ENCODE results near the gene POFUT2. TPM values are rescaled to one million over a fixed set of nuclear protein-coding genes. Genes with fewer than 3 reads are reported as not detected.

POFUT2 gene, protein sequence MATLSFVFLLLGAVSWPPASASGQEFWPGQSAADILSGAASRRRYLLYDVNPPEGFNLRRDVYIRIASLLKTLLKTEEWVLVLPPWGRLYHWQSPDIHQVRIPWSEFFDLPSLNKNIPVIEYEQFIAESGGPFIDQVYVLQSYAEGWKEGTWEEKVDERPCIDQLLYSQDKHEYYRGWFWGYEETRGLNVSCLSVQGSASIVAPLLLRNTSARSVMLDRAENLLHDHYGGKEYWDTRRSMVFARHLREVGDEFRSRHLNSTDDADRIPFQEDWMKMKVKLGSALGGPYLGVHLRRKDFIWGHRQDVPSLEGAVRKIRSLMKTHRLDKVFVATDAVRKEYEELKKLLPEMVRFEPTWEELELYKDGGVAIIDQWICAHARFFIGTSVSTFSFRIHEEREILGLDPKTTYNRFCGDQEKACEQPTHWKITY
- 25.4 and 41.7 TPM in 2 replicates for polyA plus RNA-seq
- polyA minus RNA-seq, result 16.1 and 24.3 TPM in 2 replicates

DNA sequence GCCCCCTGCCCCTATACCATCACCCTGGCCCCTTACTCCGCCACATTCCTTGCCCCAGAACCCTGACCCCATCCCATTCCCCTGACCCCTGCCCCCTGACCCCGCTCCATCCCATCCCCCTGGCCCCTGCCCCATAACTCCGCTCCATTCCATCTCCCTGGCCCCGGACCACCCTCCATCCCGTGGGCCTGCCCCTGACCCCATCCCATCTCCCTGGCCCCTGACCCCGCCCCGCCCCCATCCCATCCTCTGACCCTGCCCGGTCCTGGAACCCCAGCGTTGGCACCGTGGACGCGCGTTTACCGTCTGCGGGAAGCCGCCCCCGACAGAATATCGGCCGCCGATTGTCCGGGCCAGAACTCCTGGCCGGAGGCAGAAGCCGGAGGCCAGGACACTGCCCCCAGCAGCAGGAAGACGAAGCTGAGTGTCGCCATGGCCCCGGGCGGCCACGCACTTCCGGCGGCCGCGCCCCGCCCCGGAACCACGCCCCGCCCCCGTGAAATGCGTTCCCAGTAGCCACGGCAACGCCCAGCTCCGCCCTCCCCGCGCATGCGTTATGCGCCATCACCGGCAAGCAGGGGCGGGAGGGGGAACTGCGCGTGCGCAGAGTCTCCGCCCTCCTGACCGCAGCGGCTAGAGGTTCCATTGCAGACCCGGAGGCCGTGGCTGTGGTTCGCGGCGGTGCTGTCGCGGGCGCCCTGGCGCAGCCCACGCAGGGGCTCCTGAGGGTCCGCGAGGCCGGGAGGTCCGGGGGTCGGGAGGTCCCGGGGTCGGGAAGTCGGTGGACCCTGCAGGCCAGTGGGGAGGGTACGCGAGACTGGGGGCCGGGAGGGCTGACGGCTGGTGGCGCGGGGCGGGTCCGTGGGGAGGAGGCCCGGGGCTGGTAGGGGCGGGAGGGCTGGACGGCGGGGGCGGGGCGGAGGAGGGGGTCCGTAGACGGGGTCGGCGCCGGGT, at the start of gene POFUT2:
Gene POFUT2, minus strand, starts transcription at position 458 of the 954 bp plus-strand sequence. Its CDS starts 24 bp downstream, at position 434.
- Histone ChIP-seq H3K27ac (ENCODE audit: low read length) (peak within 1 kb of the TSS; percentile 81), H4K20me1 (ENCODE audit: insufficient read depth) (no peaks in the 10 kb centered on the region), H3K36me3 (ENCODE audit: insufficient read depth, low read length) (no peaks in the 10 kb centered on the region), H3K79me2 (replicated peaks; ENCODE audit: insufficient read depth, low read length) (peaks cover 7% of the 10 kb centered on the region), H3K9me3 (ENCODE audit: low read length) (no peaks in the 10 kb centered on the region), H3K4me2 (ENCODE audit: low read length) (peak within 1 kb of the TSS; percentile 75), H3F3A (ENCODE audit: insufficient read depth, low read length, poor library complexity, severe bottlenecking) (no peaks in the 10 kb centered on the region), H3K9me2 (ENCODE audit: insufficient read depth, low read length) (no peaks in the 10 kb centered on the region), H3K27me3 (ENCODE audit: insufficient read depth, low read depth, low read length) (no peaks in the 10 kb centered on the region), H3K9ac (ENCODE audit: low read length) (peak within 1 kb of the TSS; percentile 85), H3K4me3 (ENCODE audit: low read length) (peak within 1 kb of the TSS; percentile 84), H2AFZ (ENCODE audit: low read depth, low read length) (peak within 1 kb of the TSS; percentile 68)
- TF ChIP-seq RAD21 (conservative IDR thresholded peaks at IDR 0.05) (peak; percentile 24), TAF1 (IDR thresholded peaks at IDR 0.05; ENCODE audit: low read depth) (peak; percentile 88), EP300 (conservative IDR thresholded peaks at IDR 0.05; ENCODE audit: poor library complexity, severe bottlenecking) (peak; percentile 18), SMC3 (conservative IDR thresholded peaks at IDR 0.05; ENCODE audit: poor library complexity) (peak; percentile 37), POLR2AphosphoS5 (IDR thresholded peaks at IDR 0.05) (peak; percentile 97), EZH2 (IDR thresholded peaks at IDR 0.05; ENCODE audit: borderline replicate concordance, insufficient read depth, low read length, poor library complexity, severe bottlenecking) (no peak), MXI1 (conservative IDR thresholded peaks at IDR 0.05; ENCODE audit: poor library complexity, severe bottlenecking) (peak; percentile 89)
- TF ChIP-seq, protein P1, sequence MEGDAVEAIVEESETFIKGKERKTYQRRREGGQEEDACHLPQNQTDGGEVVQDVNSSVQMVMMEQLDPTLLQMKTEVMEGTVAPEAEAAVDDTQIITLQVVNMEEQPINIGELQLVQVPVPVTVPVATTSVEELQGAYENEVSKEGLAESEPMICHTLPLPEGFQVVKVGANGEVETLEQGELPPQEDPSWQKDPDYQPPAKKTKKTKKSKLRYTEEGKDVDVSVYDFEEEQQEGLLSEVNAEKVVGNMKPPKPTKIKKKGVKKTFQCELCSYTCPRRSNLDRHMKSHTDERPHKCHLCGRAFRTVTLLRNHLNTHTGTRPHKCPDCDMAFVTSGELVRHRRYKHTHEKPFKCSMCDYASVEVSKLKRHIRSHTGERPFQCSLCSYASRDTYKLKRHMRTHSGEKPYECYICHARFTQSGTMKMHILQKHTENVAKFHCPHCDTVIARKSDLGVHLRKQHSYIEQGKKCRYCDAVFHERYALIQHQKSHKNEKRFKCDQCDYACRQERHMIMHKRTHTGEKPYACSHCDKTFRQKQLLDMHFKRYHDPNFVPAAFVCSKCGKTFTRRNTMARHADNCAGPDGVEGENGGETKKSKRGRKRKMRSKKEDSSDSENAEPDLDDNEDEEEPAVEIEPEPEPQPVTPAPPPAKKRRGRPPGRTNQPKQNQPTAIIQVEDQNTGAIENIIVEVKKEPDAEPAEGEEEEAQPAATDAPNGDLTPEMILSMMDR (IDR thresholded peaks at IDR 0.05; ENCODE audit: poor library complexity, severe bottlenecking), result no peak
- TF ChIP-seq, protein P2, sequence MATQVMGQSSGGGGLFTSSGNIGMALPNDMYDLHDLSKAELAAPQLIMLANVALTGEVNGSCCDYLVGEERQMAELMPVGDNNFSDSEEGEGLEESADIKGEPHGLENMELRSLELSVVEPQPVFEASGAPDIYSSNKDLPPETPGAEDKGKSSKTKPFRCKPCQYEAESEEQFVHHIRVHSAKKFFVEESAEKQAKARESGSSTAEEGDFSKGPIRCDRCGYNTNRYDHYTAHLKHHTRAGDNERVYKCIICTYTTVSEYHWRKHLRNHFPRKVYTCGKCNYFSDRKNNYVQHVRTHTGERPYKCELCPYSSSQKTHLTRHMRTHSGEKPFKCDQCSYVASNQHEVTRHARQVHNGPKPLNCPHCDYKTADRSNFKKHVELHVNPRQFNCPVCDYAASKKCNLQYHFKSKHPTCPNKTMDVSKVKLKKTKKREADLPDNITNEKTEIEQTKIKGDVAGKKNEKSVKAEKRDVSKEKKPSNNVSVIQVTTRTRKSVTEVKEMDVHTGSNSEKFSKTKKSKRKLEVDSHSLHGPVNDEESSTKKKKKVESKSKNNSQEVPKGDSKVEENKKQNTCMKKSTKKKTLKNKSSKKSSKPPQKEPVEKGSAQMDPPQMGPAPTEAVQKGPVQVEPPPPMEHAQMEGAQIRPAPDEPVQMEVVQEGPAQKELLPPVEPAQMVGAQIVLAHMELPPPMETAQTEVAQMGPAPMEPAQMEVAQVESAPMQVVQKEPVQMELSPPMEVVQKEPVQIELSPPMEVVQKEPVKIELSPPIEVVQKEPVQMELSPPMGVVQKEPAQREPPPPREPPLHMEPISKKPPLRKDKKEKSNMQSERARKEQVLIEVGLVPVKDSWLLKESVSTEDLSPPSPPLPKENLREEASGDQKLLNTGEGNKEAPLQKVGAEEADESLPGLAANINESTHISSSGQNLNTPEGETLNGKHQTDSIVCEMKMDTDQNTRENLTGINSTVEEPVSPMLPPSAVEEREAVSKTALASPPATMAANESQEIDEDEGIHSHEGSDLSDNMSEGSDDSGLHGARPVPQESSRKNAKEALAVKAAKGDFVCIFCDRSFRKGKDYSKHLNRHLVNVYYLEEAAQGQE (IDR thresholded peaks at IDR 0.05; ENCODE audit: borderline replicate concordance), result peak; percentile 63

DNA sequence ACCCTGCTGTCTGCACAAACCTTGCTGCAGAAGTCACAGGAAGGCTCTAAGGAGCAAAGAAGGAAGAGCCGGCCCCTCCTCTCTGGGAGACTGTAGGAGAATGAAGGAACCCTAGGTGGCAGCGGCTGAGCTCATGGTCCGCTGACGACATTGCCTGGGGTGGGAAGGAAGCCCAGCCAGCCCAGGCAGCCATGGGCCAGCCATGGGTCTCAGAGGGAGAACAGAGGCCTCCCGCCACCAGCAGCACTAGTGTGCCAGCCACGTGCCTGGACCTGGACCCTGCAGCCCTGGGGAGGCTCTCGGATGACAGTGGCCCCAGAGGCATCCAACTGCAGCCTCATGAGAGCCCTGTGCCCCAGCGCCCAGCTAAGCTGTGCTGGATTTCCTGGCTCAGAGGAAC, 49.2 kb upstream of the POFUT2 start:
- no peaks in the 10 kb centered on the region for H3K36me3 ChIP-seq (ENCODE audit: insufficient read depth, low read length)
- H3K27me3 ChIP-seq (ENCODE audit: insufficient read depth, low read depth, low read length), result no peaks in the 10 kb centered on the region
- H3K4me2 ChIP-seq (ENCODE audit: low read length), result no peak overlapping the region
- H3K9me3 ChIP-seq (ENCODE audit: low read length), result no peaks in the 10 kb centered on the region
- no peak overlapping the region for H2AFZ ChIP-seq (ENCODE audit: low read depth, low read length)
- no peak overlapping the region for H3K9ac ChIP-seq (ENCODE audit: low read length)
- H3K4me3 ChIP-seq (ENCODE audit: low read length), result no peak overlapping the region
- no peaks in the 10 kb centered on the region for H3K79me2 ChIP-seq (replicated peaks; ENCODE audit: insufficient read depth, low read length)
- H3F3A ChIP-seq (ENCODE audit: insufficient read depth, low read length, poor library complexity, severe bottlenecking), result no peaks in the 10 kb centered on the region
- H4K20me1 ChIP-seq (ENCODE audit: insufficient read depth), result no peaks in the 10 kb centered on the region
- no peak overlapping the region for H3K27ac ChIP-seq (ENCODE audit: low read length)
- H3K9me2 ChIP-seq (ENCODE audit: insufficient read depth, low read length), result no peaks in the 10 kb centered on the region
- TF ChIP-seq EP300 (conservative IDR thresholded peaks at IDR 0.05; ENCODE audit: poor library complexity, severe bottlenecking), result no peak
- TF ChIP-seq, protein P1 (IDR thresholded peaks at IDR 0.05; ENCODE audit: poor library complexity, severe bottlenecking), result no peak
- no peak for TF ChIP-seq EZH2 (IDR thresholded peaks at IDR 0.05; ENCODE audit: borderline replicate concordance, insufficient read depth, low read length, poor library complexity, severe bottlenecking)
- TF ChIP-seq SMC3 (conservative IDR thresholded peaks at IDR 0.05; ENCODE audit: poor library complexity), result no peak
- TF ChIP-seq RAD21 (conservative IDR thresholded peaks at IDR 0.05), result no peak
- TF ChIP-seq TAF1 (IDR thresholded peaks at IDR 0.05; ENCODE audit: low read depth), result no peak
- no peak for TF ChIP-seq POLR2AphosphoS5 (IDR thresholded peaks at IDR 0.05)
- TF ChIP-seq, protein P2 (IDR thresholded peaks at IDR 0.05; ENCODE audit: borderline replicate concordance), result no peak
- no peak for TF ChIP-seq MXI1 (conservative IDR thresholded peaks at IDR 0.05; ENCODE audit: poor library complexity, severe bottlenecking)
